A673 (cell line): Measurements from ENCODE around the gene ACYP2. TPM values are rescaled to one million over a fixed set of nuclear protein-coding genes. Genes with fewer than 3 reads are reported as not detected.
A peak's percentile ranks its signal among the peaks of the same experiment; 100 is the strongest.

ENCODE experiments used
- BruUV-seq: library from RNA; stranded (reverse); fragments of 400-500 nt; replicated peaks from 2 replicates; lab custom pipeline; 2021; lab: Mats Ljungman, UMichigan
- CTCF ChIA-PET: fragments of 300-600 bp; sonication (Branson Sonifier 250); formaldehyde crosslinking; loops from one replicate; lab custom pipeline; 2022; ENCODE audit warnings: antibody characterized with exemption; lab: Charles Lee
- POLR2A ChIA-PET: fragments of 300-600 bp; sonication (Branson Sonifier 250); formaldehyde crosslinking; loops from one replicate; lab custom pipeline; 2022; ENCODE audit warnings: antibody characterized with exemption; ENCODE audit not compliant: low non-redundant PET; lab: Charles Lee
- DNase-seq: peaks from one replicate; pipeline ENCODE4 v3.0.0-alpha.2; 2015; ENCODE audit warnings: low spot score
- H3K27ac ChIP-seq: fragments of 200-600 bp; sonication (generic); 2 replicates; pipeline ENCODE4 v1.5.1; 2016; ENCODE audit warnings: mixed run types, low read depth, mild to moderate bottlenecking, mixed read lengths, antibody characterized with exemption, low read length; ENCODE audit not compliant: poor library complexity, severe bottlenecking
- H3K27me3 ChIP-seq: fragments of 200-600 bp; sonication (generic); replicated peaks from 2 replicates; pipeline ENCODE4 v1.6.1; 2017; ENCODE audit warnings: mixed run types, low read depth, mild to moderate bottlenecking, mixed read lengths, antibody characterized with exemption, low read length; ENCODE audit not compliant: insufficient read depth, poor library complexity
- H3K36me3 ChIP-seq: fragments of 200-600 bp; sonication (generic); 2 replicates; pipeline ENCODE4 v1.6.1; 2016; ENCODE audit warnings: mixed run types, mild to moderate bottlenecking, mixed read lengths, antibody characterized with exemption, low read length; ENCODE audit not compliant: insufficient read depth, poor library complexity, severe bottlenecking
- H3K4me1 ChIP-seq: fragments of 200-600 bp; sonication (generic); 2 replicates; pipeline ENCODE4 v1.6.1; 2017; ENCODE audit warnings: mixed run types, mild to moderate bottlenecking, mixed read lengths, antibody characterized with exemption, low read length; ENCODE audit not compliant: insufficient read depth, poor library complexity, severe bottlenecking
- H3K4me3 ChIP-seq: fragments of 200-600 bp; sonication (generic); 2 replicates; pipeline ENCODE4 v1.5.1; 2016; ENCODE audit warnings: low read depth, mixed run types, mild to moderate bottlenecking, mixed read lengths, low read length; ENCODE audit not compliant: poor library complexity, severe bottlenecking
- H3K9me3 ChIP-seq: fragments of 200-600 bp; sonication (generic); 2 replicates; pipeline ENCODE4 v1.6.1; 2016; ENCODE audit warnings: mixed run types, low read depth, mild to moderate bottlenecking, mixed read lengths, antibody characterized with exemption, low read length; ENCODE audit not compliant: poor library complexity, severe bottlenecking
- EZH2 ChIP-seq: fragments of 200-600 bp; sonication (generic); IDR thresholded peaks from 2 replicates; pipeline ENCODE4 v1.6.1; 2017; ENCODE audit warnings: borderline replicate concordance, low read depth, mild to moderate bottlenecking, mixed read lengths, antibody characterized with exemption, low read length; ENCODE audit not compliant: poor library complexity, severe bottlenecking
- intact Hi-C: fragments of 100-400 bp; cut with micrococcal nuclease; formaldehyde crosslinking; loops from one replicate; pipeline ENCODE4 v1.10.0; 2022; ENCODE audit not compliant: unreplicated experiment
- total RNA-seq: library from RNA; stranded (reverse); gene quantifications from 2 replicates; pipeline ENCODE4 v1.2.3, GENCODE V29; 2021
- TF ChIP-seq, protein P1 (sequence below): fragments of 300-800, 200-600 bp; sonication (generic); conservative IDR thresholded peaks from 2 replicates; pipeline ENCODE4 v1.5.1; 2017; ENCODE audit warnings: low read depth, mild to moderate bottlenecking, antibody characterized with exemption, low read length, moderate library complexity, mixed read lengths

Gene ACYP2
- total RNA-seq, 1 experiment from 2014 or later, result 10.1 TPM

DNA sequence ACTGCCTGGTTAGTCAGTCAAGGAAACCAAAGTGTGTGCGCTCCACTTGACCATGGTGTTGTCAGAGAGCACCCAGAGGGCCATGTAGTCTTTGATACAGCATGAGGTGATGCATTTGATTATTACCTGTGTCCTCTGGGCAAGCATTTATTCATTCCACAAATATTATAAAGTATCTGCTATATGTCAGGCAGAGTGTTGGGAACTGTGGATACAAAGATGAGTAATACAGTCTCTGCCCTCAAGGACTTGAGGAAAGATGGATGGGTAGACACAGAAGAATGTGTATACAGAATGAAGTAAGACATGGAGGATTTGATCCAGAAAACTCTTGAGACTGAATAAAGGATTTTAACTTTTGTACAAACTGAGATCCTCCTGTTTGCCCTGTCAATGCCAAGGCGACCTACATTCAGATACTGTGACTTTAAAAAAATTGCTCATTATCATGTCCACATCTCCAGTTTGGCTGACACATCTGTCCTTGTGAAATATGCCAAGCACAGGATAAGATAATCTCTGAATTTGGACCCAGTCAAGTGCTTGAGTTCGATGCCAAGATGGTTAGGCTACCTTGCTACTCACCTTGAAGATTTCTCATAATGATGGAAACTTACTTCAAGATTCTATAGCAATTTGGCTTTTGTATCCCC, 50.8 kb downstream of the ACYP2 start:
- H3K27ac ChIP-seq, result no peak overlapping the region
- H3K9me3 ChIP-seq, result no peaks in the 10 kb centered on the region
- H3K4me1 ChIP-seq, result no peaks in the 10 kb centered on the region
- TF ChIP-seq, protein P1, sequence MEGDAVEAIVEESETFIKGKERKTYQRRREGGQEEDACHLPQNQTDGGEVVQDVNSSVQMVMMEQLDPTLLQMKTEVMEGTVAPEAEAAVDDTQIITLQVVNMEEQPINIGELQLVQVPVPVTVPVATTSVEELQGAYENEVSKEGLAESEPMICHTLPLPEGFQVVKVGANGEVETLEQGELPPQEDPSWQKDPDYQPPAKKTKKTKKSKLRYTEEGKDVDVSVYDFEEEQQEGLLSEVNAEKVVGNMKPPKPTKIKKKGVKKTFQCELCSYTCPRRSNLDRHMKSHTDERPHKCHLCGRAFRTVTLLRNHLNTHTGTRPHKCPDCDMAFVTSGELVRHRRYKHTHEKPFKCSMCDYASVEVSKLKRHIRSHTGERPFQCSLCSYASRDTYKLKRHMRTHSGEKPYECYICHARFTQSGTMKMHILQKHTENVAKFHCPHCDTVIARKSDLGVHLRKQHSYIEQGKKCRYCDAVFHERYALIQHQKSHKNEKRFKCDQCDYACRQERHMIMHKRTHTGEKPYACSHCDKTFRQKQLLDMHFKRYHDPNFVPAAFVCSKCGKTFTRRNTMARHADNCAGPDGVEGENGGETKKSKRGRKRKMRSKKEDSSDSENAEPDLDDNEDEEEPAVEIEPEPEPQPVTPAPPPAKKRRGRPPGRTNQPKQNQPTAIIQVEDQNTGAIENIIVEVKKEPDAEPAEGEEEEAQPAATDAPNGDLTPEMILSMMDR, result no peak
- no peak for TF ChIP-seq EZH2
- H3K4me3 ChIP-seq, result no peak overlapping the region
- intact Hi-C loops, result no loop called here
- BruUV-seq, result no TSS peak
- no peak for DNase-seq
- ChIA-PET POLR2A (no interaction called here), CTCF (no interaction called here)
- H3K27me3 ChIP-seq, result no peaks in the 10 kb centered on the region
- no peaks in the 10 kb centered on the region for H3K36me3 ChIP-seq

DNA sequence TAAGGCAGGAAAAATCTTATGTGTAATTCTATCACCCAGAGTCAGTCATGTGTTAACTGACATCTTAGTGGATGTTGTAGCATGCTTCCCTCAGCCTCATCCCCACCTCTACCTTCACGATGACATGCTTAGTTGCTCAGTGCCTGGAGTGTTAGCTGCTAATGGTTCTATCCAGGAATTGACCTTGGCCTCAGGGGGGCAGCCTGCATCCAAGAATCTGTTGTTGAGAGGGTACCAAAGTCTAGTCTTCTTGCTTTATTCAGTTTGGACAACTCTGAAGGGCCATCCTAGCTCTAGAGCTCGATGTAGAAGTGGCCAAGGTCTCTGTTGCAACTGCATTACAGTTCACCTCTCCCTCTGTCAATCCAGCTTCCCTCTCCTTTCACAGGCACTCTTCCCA, 61.2 kb downstream of the ACYP2 start:
- ChIA-PET POLR2A (no interaction called here), CTCF (interaction anchor here (1.0 kb wide), 1 partner anchor 528 kb away, joined by 3 read pairs; no protein-coding TSS in a partner anchor)
- Histone ChIP-seq H3K4me3 (no peak overlapping the region), H3K36me3 (no peaks in the 10 kb centered on the region), H3K4me1 (no peaks in the 10 kb centered on the region), H3K27ac (no peak overlapping the region), H3K27me3 (no peaks in the 10 kb centered on the region), H3K9me3 (no peaks in the 10 kb centered on the region)
- TF ChIP-seq, protein P1, result peak; percentile 42; the same call in 1 of the 2 replicates
- no peak for TF ChIP-seq EZH2
- peak; percentile 50 for DNase-seq
- intact Hi-C loops, result loop anchor here (5.0 kb wide), 1 partner anchor 526 kb away; no protein-coding TSS in a partner anchor
- BruUV-seq, result no TSS peak

DNA sequence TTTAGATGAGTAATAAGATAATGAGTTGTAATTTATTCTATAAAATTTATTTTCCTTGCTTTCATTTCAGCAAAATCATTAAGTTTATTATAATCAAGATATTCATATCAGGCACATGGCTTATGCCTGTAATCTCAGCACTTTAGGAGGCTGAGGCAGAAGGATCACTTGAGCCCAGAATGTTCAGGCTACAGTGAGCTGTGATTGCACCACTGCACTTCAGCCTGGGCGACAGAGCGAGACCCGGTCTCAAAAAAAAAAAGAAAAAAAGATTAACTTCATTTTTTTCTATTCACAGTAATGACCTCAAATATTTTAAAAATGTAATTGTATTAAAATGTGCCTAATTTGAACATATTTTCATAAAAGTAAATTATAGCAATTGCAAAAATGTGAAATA, 67.9 kb downstream of the ACYP2 start:
- Histone ChIP-seq H3K27ac (no peak overlapping the region), H3K9me3 (no peaks in the 10 kb centered on the region), H3K36me3 (no peaks in the 10 kb centered on the region), H3K27me3 (no peaks in the 10 kb centered on the region), H3K4me1 (no peaks in the 10 kb centered on the region), H3K4me3 (no peak overlapping the region)
- POLR2A ChIA-PET, result no interaction called here
- no TSS peak for BruUV-seq
- TF ChIP-seq, protein P1, result no peak
- no peak for TF ChIP-seq EZH2
- DNase-seq, result no peak
- CTCF ChIA-PET, result no interaction called here
- intact Hi-C loops, result no loop called here
